Fibroblast of lung (primary cell): ENCODE results near the gene MICA. TPM values are rescaled to one million over a fixed set of nuclear protein-coding genes. Genes with fewer than 3 reads are reported as not detected.

Source experiments
- DNase-seq, 2 donors: peaks; one replicate each; pipeline versions ENCODE4 v3.0.0 to v3.0.0-alpha.2; 2010; ENCODE audit warnings: low read depth in 2 of 2
- H2AFZ ChIP-seq: 2 replicates; pipeline ENCODE4 v1.5.1; 2012; ENCODE audit warnings: low read length, control low read depth, inconsistent platforms
- H3K27ac ChIP-seq: 2 replicates; pipeline ENCODE4 v1.5.1; 2011; ENCODE audit warnings: low read length, control low read depth; ENCODE audit not compliant: insufficient read depth
- H3K27me3 ChIP-seq: 2 replicates; pipeline ENCODE4 v1.5.1; 2011; ENCODE audit warnings: mild to moderate bottlenecking, low read length; ENCODE audit not compliant: control insufficient read depth, insufficient read depth
- H3K36me3 ChIP-seq: 2 replicates; pipeline ENCODE4 v1.5.1; 2011; ENCODE audit warnings: low read length; ENCODE audit not compliant: control insufficient read depth, insufficient read depth
- H3K4me1 ChIP-seq: 2 replicates; pipeline ENCODE4 v1.5.1; 2011; ENCODE audit warnings: low read length; ENCODE audit not compliant: control insufficient read depth, insufficient read depth; ENCODE audit errors: extremely low read depth
- H3K4me2 ChIP-seq: 2 replicates; pipeline ENCODE4 v1.5.1; 2011; ENCODE audit warnings: low read length, control low read depth; ENCODE audit not compliant: insufficient read depth; ENCODE audit errors: extremely low read depth
- H3K4me3 ChIP-seq, 4 experiments: fragments of 200-600 bp in 1 of 4; sonication (generic) in 1 of 4; replicated peaks in 1 of 4; 2 replicates each; pipeline ENCODE4 v1.5.1; 2011 to 2016; ENCODE audit warnings: low read length in 4 of 4, low read depth in 3 of 4, mild to moderate bottlenecking in 3 of 4, control low read depth in 2 of 4, inconsistent platforms in 1 of 4, mixed read lengths in 1 of 4; ENCODE audit not compliant: insufficient read depth in 1 of 4; ENCODE audit errors: control extremely low read depth in 1 of 4
- H3K79me2 ChIP-seq: 2 replicates; pipeline ENCODE4 v1.5.1; 2012; ENCODE audit warnings: mild to moderate bottlenecking, low read length, inconsistent platforms; ENCODE audit not compliant: control insufficient read depth, insufficient read depth
- H3K9ac ChIP-seq: 2 replicates; pipeline ENCODE4 v1.5.1; 2011; ENCODE audit warnings: mild to moderate bottlenecking, low read length, control low read depth; ENCODE audit not compliant: insufficient read depth
- H3K9me3 ChIP-seq: 2 replicates; pipeline ENCODE4 v1.5.1; 2012; ENCODE audit warnings: low read depth, low read length; ENCODE audit not compliant: control insufficient read depth, insufficient read depth
- H4K20me1 ChIP-seq: 2 replicates; pipeline ENCODE4 v1.5.1; 2011; ENCODE audit warnings: low read length; ENCODE audit not compliant: control insufficient read depth, insufficient read depth; ENCODE audit errors: extremely low read depth
- EZH2 ChIP-seq: IDR thresholded peaks from 2 replicates; pipeline ENCODE4 v1.5.1; 2012; ENCODE audit warnings: low read length, control low read depth, mild to moderate bottlenecking; ENCODE audit errors: missing control alignments
- polyA plus RNA-seq, 2 donors: library from polyadenylated mRNA; depleted of rRNA in 1 of 2; stranded (reverse) in 1 of 2; unstranded in 1 of 2; fragments of >200 nt; gene quantifications; 2 replicates each; pipeline ENCODE4 v1.2.1, GENCODE V29; 2011 to 2012; ENCODE audit warnings: missing spikeins in 1 of 2
- total RNA-seq: library from RNA; depleted of rRNA; stranded (reverse); fragments of >200 nt; gene quantifications from 2 replicates; pipeline ENCODE4 v1.2.1, GENCODE V29; 2014
- TF ChIP-seq, protein P1 (sequence below), 2 donors: IDR thresholded peaks in 1 of 2; conservative IDR thresholded peaks in 1 of 2; 1 replicate in 1 of 2; 2 replicates in 1 of 2; pipeline ENCODE4 v1.5.1; 2011 to 2012; ENCODE audit warnings: low read length in 2 of 2, control low read depth in 1 of 2, inconsistent platforms in 1 of 2, low read depth in 1 of 2, mild to moderate bottlenecking in 1 of 2

Gene MICA
- total and polyA plus RNA-seq, 2 donors (not counting 1 experiment from before 2014, with no cell fraction given): 54.2 to 85.2 TPM

- H2AFZ ChIP-seq: no peak overlapping the region
- TF ChIP-seq, protein P1, sequence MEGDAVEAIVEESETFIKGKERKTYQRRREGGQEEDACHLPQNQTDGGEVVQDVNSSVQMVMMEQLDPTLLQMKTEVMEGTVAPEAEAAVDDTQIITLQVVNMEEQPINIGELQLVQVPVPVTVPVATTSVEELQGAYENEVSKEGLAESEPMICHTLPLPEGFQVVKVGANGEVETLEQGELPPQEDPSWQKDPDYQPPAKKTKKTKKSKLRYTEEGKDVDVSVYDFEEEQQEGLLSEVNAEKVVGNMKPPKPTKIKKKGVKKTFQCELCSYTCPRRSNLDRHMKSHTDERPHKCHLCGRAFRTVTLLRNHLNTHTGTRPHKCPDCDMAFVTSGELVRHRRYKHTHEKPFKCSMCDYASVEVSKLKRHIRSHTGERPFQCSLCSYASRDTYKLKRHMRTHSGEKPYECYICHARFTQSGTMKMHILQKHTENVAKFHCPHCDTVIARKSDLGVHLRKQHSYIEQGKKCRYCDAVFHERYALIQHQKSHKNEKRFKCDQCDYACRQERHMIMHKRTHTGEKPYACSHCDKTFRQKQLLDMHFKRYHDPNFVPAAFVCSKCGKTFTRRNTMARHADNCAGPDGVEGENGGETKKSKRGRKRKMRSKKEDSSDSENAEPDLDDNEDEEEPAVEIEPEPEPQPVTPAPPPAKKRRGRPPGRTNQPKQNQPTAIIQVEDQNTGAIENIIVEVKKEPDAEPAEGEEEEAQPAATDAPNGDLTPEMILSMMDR (conservative IDR thresholded peaks at IDR 0.05 in 1 of 2, IDR thresholded peaks at IDR 0.05 in 1 of 2; ENCODE audit: low read depth in 1 of 2, low read length in 2 of 2): no peak
- TF ChIP-seq EZH2: no peak
- no peak overlapping the region for H3K4me2 ChIP-seq
- no peaks in the 10 kb centered on the region for H3K9me3 ChIP-seq
- no peak overlapping the region for H3K9ac ChIP-seq
- no peaks in the 10 kb centered on the region for H4K20me1 ChIP-seq
- peaks cover 5% of the 10 kb centered on the region for H3K27me3 ChIP-seq
- H3K27ac ChIP-seq: no peak overlapping the region
- H3K4me3 ChIP-seq: no peak overlapping the region
- no peaks in the 10 kb centered on the region for H3K36me3 ChIP-seq
- no peak for DNase-seq
- peaks cover 6% of the 10 kb centered on the region for H3K4me1 ChIP-seq
- H3K79me2 ChIP-seq: no peaks in the 10 kb centered on the region
These were observed 57.1 kb downstream of the MICA start for GRCh38 chr6:31460361-31461025.

DNA sequence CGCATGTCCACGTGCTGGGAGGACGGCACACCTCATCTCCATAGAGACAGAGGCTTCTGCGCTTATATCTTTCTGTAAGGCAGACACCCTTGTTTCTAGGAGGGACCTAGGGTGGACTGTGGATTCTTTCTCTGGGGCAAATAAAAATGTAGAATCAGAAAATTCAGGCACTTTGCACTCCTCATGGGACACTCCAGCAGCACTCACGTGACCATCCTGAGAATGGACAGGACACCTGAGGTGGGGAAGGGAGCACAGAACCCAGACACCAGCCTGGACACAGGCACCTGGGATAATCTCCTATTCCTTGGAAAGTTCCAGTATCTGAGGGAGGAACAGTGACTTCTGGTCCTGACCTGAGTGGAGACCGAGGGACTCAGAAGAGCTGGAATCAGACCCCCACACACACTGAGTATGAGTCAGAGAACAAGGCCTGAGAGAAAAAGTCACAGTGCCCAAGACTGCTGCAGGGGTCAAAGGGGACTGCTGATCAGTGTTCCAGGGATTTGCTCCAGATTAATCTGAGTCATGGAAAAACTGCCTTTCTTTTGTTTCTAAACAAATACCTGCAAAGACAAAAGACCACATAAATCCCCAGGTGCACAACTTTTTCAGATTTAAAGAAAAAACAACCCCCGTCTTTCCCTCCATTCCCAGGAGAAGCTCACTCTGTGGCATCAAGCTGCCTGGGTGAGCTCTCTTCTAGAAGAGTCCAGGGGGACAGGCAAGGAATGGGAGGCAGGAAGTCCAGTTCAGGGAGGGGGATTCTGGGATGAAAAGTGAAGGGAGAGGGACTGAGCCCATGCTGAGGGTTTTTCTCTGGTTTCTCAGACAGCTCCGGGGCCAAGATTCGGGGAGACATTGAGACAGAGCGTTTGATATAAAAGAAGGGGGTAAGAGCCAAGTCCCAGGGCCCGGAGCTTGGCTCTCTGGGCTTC lies 58.9 kb downstream of the MICA start:
- DNase-seq: peak; percentile 11 to 29
- TF ChIP-seq, protein P1 (conservative IDR thresholded peaks at IDR 0.05 in 1 of 2, IDR thresholded peaks at IDR 0.05 in 1 of 2; ENCODE audit: low read depth in 1 of 2, low read length in 2 of 2): no peak
- TF ChIP-seq EZH2: no peak
- H3K9ac ChIP-seq: no peak overlapping the region
- H4K20me1 ChIP-seq: no peaks in the 10 kb centered on the region
- no peaks in the 10 kb centered on the region for H3K9me3 ChIP-seq
- no peaks in the 10 kb centered on the region for H3K36me3 ChIP-seq
- no peak overlapping the region for H3K27ac ChIP-seq
- peaks cover 5% of the 10 kb centered on the region for H3K27me3 ChIP-seq
- H3K4me1 ChIP-seq: peaks cover 6% of the 10 kb centered on the region
- H3K4me3 ChIP-seq: no peak overlapping the region
- no peaks in the 10 kb centered on the region for H3K79me2 ChIP-seq
- H2AFZ ChIP-seq: no peak overlapping the region
- H3K4me2 ChIP-seq: no peak overlapping the region
